Measurements from ENCODE around the gene YWHAB. TPM values are rescaled to one million over a fixed set of nuclear protein-coding genes. Genes with fewer than 3 reads are reported as not detected.

Gene YWHAB
- total and polyA plus RNA-seq, 10 of the 15 experiments (the other 5 are each of a cell fraction or from before 2014, with no cell fraction given), result 63.5 to 323 (median 144) TPM

- no peak for TF ChIP-seq ESRRA (IDR thresholded peaks at IDR 0.05; ENCODE audit: low read length)
- no peak for TF ChIP-seq RUNX3 (IDR thresholded peaks at IDR 0.05; ENCODE audit: low read length)
- TF ChIP-seq CEBPB (IDR thresholded peaks at IDR 0.05; ENCODE audit: borderline replicate concordance in 1 of 2, low read depth in 2 of 2, low read length in 2 of 2), result no peak
- TF ChIP-seq NFXL1 (IDR thresholded peaks at IDR 0.05; ENCODE audit: borderline replicate concordance), result no peak
- TF ChIP-seq WRNIP1 (IDR thresholded peaks at IDR 0.05; ENCODE audit: borderline replicate concordance, low read depth, low read length), result no peak
- no peak for TF ChIP-seq BCL3 (IDR thresholded peaks at IDR 0.05; ENCODE audit: borderline replicate concordance, insufficient read depth, low read depth, low read length, poor library complexity, severe bottlenecking)
- TF ChIP-seq NRF1 (conservative IDR thresholded peaks at IDR 0.05; ENCODE audit: low read depth, low read length), result no peak
- TF ChIP-seq SIN3A (IDR thresholded peaks at IDR 0.05; ENCODE audit: low read depth, low read length), result no peak
- TF ChIP-seq IRF4 (IDR thresholded peaks at IDR 0.05; ENCODE audit: low read depth, low read length), result no peak
Measured at GRCh38 chr20:44838521-44838920, 47.0 kb upstream of the YWHAB start (continued).

GRCh38 chr20:44839481-44839880, 46.0 kb upstream of the YWHAB start:
- H2AFZ ChIP-seq (ENCODE audit: control insufficient read depth, low read depth, low read length), result no peak overlapping the region
- no peak overlapping the region for H3K4me2 ChIP-seq (ENCODE audit: control insufficient read depth, insufficient read depth)
- no peaks in the 10 kb centered on the region for H3K36me3 ChIP-seq (ENCODE audit: control insufficient read depth in 2 of 2, insufficient read depth in 2 of 2, low read length in 1 of 2)
- H4K20me1 ChIP-seq (ENCODE audit: control insufficient read depth, insufficient read depth), result no peaks in the 10 kb centered on the region
- ChIA-PET SMC1A (ENCODE audit: uncharacterized antibody, unreplicated experiment) (no interaction called here), CTCF (no interaction called here), POLR2A (interaction anchor here (0.6 kb wide), 1 partner anchor 502 kb away, joined by 4 read pairs; no protein-coding TSS in a partner anchor), RAD21 (ENCODE audit: unreplicated experiment) (no interaction called here)
- WGBS (ENCODE audit: insufficient coverage, insufficient replicate concordance, low lambda C conversion rate, missing lambda C conversion rate), result 22% methylated on average over 5 of the region's 5 CpGs
- no peak for DNase-seq (ENCODE audit: low read depth, low spot score)
- H3K27ac ChIP-seq (ENCODE audit: control insufficient read depth, insufficient read depth), result no peak overlapping the region
- ATAC-seq, result no peak
- TF ChIP-seq NR2C2 (IDR thresholded peaks at IDR 0.05; ENCODE audit: borderline replicate concordance, control insufficient read depth, insufficient read length, low read depth) (no peak), NFIC (IDR thresholded peaks at IDR 0.05; ENCODE audit: low read depth, low read length) (no peak), TCF12 (IDR thresholded peaks at IDR 0.05; ENCODE audit: low read depth, low read length) (no peak), STAT1 (conservative IDR thresholded peaks at IDR 0.05) (no peak), ATF7 (IDR thresholded peaks at IDR 0.05; ENCODE audit: low read depth) (no peak), SMC3 (IDR thresholded peaks at IDR 0.05; ENCODE audit: borderline replicate concordance, low read length) (no peak), RB1 (IDR thresholded peaks at IDR 0.05; ENCODE audit: borderline replicate concordance) (no peak), IRF3 (IDR thresholded peaks at IDR 0.05) (no peak), PKNOX1 (IDR thresholded peaks at IDR 0.05) (no peak), ZNF207 (IDR thresholded peaks at IDR 0.05; ENCODE audit: borderline replicate concordance) (no peak)
- no peaks in the 10 kb centered on the region for H3K79me2 ChIP-seq (ENCODE audit: control insufficient read depth, insufficient read depth, low read length)
- no TSS peak for BruUV-seq (replicated peaks)
- no peaks in the 10 kb centered on the region for H3K9me3 ChIP-seq (replicated peaks; ENCODE audit: control insufficient read depth, insufficient read depth, low read length)
- H3K27me3 ChIP-seq (replicated peaks in 1 of 2; ENCODE audit: control insufficient read depth in 2 of 2, insufficient read depth in 2 of 2, low read length in 1 of 2), result peaks cover 2% of the 10 kb centered on the region in 2 experiments; a peak in 3 of 4 replicates
- FAIRE-seq, result no peak
- no peaks in the 10 kb centered on the region for H3K4me1 ChIP-seq (ENCODE audit: control insufficient read depth, insufficient read depth, low read length)
- in situ Hi-C loops (cut with MboI), result no loop called here
- intact Hi-C loops (cut with micrococcal nuclease; ENCODE audit: unreplicated experiment), result no loop called here
- H3K4me3 ChIP-seq, result no peak overlapping the region
- no peak overlapping the region for H3K9ac ChIP-seq (ENCODE audit: control insufficient read depth, insufficient read depth, low read length)
